GM19240 (cell line): Measurements from ENCODE around the gene CHCHD10.

ENCODE experiments used
- DNase-seq: peaks from one replicate; pipeline ENCODE4 v3.0.0; 2011; ENCODE audit warnings: low spot score; ENCODE audit not compliant: insufficient read length

The CHCHD10 gene

DNA sequence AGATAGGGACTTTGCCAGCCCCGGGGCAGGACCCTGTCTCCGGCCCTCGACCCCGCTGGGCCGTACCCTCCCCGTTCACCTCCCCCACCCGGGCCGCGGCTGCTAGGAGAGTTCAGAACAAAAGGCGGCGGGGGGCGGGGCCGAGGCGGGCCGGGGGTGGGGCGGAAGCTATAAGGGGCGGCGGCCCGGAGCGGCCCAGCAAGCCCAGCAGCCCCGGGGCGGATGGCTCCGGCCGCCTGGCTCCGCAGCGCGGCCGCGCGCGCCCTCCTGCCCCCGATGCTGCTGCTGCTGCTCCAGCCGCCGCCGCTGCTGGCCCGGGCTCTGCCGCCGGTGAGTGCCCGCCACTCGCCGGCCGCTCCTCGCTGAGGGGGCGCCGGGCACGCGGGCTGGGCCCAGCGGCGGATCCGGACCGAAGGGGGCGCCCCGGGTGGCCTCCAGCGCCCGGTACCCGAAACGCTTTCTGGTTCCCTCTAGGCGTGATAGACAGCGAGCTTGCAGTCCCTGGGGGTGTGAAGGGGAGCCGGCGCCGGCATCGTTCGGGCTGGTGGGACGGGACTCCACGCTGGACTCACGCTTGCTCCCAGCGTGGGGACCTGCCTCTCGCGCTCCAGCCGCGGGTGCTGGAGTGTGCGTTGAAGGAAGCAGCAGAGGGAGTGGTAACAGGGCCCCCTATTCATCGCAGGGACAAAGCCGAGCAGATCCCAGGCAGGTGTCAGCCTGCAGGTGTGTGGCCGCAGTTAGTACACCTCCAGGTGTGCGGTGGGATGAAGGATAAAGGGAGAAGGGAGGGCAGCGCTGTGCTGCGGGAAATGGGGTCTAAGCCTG, 5.1 kb upstream of the CHCHD10 start, which contains the start of gene MMP11:
Gene MMP11, plus strand, starts transcription at position 201 of the 825 bp plus-strand sequence. Its CDS starts 22 bp downstream, at position 223.
- no peak for DNase-seq

DNA sequence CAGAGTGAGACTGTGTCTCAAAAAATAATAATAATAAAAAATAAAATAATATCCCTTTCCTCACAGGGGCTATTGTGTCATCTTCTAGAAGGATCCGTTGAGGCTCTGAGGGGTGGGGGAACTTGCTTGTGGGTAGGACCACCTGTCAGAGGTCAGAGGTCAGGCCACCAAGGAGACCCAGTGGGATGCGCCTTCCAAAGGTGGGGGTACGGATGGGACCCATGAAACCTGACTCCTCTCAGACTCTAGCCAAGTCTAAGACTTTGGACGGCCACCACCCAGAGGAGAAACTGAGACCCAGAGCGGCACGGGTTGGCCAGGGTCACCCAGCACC, 4.5 kb upstream of the CHCHD10 start:
- DNase-seq = no peak

DNA sequence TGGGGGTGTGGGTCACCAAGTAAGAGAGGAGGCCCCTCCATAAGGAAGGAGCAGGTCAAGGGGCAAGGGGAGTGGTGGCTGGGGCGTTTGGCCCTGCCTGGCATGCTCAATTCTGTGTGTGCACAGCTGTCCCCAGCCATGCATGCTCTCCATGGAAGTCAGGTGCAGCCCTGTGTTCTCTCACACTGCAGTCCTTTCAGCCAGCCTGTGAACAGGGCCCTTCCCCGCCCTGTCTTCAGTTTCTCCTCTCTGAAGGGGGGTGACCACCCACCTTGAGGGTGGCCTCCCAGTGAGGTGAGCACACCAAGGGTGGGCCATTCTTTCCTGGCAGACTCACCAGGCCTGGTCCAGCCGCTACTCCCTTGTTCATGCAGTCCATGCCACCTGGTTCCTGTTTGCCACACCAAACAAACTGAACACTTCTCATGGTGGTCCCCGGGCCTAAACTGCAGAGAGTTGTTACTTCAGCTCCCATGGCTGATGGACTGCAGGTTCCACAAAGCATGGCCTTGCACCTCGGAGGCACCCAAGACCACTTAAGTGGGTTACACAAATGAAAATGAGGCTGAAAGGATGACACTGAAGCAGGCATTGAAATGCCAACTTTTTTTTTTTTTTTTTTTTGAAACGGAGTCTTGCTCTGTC, 1.7 kb upstream of the CHCHD10 start:
- no peak for DNase-seq

DNA sequence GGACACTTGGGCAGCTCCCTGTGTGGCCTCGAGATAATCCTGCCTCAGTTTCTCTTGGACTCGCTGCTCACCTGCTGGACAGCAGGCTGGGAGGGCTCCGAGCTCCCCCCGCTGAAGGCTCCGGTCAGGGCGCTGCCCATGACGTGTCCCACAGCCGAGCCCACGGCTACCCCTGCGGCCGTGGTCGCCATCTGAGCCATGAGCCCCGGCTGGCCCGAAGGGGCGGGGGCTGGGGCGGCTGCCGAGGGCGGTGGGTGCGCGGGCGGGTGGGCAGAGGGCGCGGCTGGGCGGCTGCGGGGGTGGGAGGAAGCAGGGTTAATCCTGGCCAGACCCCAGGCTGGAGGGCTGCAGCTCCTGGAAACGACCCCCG, 484 bp downstream of the CHCHD10 start:
- DNase-seq = no peak

DNA sequence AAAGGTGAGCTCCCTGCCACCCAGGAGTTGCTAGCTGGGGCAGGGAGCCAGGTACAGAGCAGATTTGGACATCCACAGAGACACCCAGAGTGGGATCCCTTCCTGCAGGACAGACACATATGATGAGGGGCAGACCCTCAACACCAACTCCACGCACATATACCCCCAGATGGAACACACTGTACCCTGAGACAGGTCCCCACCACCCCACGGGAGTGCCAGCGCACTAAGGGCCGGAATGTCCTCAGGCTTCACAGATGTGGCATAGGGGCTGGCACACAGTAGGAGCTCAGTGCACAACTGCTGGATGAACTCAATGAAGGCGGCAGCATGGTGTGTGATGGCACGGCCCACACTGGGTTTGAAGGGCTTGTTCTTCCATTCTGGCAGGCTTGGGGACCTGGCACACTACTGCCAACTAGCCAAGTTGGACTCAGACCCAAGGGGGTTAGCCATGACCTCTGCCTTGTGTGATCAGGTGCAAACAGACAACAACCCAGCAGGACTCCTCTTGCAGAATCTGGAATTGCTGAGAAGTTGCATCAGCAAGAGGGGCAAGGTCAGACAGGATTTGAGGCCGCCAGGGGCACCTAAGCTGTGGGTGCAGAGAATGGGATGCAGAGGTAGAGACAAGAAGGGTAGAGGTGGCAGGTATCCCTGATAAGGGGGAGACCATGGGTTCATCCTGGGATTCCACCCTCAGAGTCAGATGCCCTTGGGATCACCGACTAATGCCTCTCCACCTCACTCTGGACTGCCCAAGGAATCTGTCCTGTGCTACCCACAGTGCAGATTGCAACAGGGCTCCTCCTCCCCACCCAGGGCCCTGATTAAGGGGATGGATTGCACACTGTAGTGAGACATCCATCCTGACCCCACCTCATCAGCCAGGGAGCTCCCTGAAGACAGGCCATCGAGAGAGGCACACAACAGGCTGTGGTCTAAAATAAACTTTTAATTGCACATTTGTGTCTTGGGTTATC, 2.6 kb downstream of the CHCHD10 start:
- DNase-seq = no peak

DNA sequence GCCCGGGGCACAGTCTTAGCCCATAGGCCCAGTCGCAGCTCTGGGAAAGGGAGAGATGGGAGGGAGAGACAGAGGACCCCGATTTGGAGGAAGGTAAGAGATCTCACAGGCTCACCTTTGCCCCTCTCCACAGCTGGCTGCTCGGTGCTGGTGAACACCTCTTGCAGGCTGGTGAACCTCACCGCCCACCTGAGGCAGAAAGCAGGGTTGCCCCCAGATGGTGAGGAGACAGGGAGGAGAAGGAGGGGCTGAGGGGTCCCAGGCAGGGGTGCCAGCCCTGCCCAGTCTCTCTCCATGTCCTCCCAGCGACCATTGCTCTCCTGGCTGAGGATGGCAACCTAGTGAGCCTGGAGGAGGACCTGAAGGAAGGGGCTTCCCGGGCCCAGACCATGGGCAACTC, 3.8 kb downstream of the CHCHD10 start:
- DNase-seq = no peak

DNA sequence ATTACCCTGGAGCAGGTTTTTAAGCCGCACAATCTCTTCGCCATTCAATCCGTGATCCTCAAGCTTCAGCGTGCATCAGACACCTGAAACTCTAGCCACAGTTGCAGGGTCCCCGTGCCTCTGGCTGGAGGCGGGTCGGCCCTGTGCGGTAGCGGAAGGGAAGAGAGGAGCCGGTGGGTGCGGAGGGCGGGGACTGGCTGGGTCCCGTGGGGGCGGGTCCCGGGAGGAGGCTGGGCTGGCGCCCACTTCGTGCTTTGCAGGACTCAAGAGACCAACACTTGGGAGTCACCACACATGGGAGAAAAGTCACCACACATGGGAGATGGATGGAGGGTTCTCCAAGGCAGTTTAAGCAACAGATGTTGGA, 4.2 kb downstream of the CHCHD10 start:
- no peak for DNase-seq

DNA sequence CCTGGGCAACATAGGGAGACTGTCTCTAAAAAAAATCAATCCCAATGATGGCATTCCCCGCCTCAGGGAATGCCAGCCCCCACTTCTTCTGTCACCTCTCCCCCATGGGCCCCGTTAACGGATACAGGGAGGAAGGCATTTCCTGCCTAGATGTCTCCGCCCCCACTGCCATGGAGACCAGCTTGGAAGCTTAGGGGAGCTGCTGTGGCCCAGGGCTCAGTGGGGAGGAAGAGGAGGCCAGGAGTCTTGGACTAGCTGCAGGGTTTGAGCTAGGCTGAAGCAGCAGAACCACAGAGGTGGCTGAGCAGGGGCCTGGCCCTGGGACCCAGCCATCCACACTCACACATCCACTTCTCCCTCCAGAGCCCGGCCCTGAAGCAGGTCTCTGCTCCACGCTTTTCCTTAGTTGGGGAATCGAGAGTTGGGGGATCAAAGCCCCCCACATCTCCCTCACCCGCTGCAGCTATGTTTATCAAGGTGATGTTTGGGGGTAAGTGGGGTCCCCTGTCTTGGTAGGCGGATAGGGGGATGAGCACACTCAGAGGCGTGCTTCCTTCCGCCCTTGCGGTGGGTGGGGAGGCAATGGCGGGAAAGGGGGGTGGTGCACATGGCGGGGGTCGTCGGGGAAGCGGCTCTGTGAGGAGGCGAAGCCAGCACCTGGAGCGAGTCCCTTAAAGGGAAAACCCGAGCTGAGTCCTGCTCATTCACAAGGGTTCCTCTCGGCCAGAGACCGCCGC, 4.8 kb downstream of the CHCHD10 start, which contains the start of gene C22orf15:
Gene C22orf15, plus strand, starts transcription at position 149 of the 737 bp plus-strand sequence. Its CDS starts 317 bp downstream, at position 466.
- no peak for DNase-seq

DNA sequence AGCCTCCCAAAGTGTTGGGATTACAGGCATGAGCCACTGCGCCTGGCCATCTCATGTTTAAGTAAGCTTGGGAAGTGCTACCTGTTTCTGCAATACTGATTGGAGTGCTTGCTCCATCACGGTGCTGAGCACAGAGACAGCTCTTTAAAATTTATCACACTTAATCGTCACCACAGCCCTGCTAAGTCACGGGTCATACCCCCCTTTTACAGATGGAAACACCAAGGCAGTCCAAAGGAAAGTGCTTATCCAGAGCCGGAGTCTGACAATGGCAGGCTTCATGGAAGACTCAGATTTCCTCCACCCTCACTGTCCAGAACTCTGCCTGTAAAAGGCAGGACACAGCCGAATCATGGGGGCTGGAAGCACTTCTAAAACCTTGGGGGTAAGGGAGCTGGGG, 7.7 kb downstream of the CHCHD10 start:
- DNase-seq = no peak

DNA sequence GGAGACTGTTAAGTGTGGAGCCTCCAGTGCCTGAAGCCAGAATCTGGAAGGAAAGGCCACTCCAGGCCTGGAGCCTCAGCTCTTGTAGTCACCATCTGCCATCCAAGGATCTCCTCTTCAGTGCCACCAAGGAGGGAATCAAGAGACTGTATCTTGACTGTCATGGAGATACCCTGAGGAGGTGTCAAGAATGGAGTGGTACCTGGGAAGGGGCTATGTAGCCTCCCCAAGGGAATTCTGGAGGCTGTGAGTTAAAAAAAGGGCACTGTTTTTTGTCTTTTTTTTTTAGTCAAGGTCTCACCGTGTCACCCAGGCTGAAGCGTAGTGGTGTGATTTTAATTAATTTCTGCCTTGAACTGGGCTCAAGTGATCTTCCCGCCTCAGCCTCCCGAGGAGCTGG, 8.2 kb downstream of the CHCHD10 start:
- DNase-seq = no peak

DNA sequence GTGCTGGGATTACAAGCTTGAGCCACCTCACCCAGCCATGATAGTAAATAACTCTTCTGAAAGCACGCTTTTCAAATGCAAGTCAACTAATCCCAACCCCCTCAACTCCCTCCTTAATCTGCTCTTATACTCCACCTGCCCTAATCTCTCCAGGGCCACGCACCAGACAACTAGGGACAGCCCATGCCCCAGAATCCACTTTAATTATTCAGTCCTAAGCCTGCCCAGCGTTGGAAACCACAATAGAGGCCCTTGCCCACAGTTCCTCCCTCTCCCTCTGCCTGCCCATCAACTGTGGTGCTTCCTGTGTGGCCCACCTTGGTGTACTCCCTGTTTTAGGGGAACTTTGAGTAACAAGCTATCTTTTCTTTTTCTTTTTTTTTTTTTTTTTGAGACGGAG, 10.9 kb downstream of the CHCHD10 start:
- DNase-seq = no peak

DNA sequence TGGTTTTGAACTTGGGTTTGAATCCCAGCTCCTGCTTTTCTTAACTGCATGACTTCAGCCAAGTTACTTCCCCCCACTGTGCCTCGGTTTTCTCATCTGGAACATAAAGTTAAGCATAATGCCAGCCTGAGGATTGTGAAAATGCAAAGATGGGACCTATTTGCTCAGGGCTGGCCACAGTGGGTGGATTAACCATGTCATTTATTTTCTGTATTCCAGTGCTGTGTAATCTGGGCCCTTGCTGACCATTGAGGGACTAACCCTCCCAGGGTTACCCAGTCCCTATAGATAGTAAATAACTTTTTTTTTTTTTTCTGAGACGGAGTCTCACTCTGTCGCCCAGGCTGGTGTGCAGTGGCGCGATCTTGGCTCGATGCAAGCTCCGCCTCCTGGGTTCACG, 12.1 kb downstream of the CHCHD10 start:
- DNase-seq = no peak

DNA sequence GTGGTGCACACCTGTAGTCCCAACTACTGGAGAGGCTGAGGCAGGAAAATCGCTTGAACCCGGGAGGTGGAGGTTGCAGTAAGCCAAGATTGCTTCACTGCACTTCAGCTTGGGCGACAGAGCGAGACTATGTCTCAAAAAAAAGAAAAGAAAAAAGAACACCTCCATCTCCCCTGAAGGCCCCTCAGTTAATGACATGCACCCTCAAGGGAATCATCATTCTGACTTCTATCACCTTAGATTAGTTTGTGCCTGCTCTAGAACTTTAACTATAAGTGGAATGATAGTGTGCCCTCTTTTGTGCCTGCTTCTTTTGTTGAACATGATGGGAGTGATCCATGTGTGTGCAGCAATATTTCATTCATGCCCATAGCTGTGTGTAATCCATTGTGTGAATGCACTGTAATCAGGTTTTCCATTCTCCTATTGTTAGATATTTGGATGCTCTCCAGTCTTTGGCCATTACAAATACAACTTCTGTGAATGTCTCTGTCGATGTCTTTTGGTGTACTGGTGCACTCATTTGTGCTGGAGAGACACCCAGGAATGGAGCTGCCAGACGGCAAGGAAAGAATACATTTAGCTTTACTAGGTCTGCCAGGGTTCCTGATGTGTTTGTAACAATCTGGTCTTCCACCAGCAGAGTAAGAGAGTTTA, 12.7 kb downstream of the CHCHD10 start:
- no peak for DNase-seq

DNA sequence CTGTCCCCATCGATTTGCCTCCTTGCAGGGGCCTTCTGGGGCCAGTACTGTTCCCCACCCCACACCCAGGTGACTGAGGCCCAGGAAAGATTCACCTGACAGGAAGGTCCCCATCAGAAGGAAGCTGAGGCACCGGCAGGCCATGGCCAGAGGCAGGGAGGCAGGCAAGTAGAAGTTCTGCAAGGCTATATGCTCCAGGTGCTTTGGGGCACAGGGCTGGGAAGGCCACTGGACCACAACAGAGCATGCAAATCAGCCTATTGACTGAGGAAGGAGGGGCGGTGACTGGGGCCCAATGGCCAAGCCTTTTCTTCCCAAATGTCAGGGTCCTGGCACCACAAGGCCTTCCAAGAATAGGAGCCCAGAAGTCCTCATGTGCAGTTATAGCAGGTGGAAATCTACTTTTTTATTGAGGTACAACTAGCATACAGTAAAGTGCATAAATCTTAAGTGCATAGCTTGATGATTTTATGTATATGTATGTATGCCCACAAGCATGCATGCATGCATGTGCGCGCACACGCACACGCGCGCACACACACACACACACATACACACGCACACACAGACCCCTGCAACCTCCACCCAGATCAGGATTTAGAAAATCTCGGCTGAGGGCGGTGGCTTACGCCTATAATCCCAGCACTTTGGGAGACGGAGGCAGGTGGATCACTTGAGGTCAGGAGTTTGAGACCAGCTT, 13.4 kb downstream of the CHCHD10 start, which contains the start of gene VPREB3:
Gene VPREB3, minus strand, starts transcription at position 206 of the 700 bp plus-strand sequence. Its CDS starts 62 bp downstream, at position 144.
- no peak for DNase-seq

DNA sequence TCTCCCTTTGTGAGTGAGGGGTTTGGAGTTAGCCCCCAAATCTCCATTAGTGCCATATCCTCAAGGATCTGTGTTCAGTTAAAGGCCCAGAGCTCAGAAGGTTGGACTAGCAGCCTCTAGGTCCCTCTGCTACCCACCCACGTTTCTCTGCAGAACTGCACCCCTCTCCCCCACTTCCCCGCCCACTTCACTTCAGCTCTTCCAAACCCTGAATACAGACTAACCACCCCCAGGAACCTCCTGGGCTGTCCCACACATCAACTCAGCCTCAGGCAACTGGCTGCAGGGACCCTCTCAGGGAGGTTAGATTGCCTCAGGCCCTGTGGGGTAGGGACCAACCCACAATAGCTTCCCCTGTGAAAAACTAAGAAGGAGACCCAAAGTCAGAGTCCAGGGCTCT, 14.4 kb downstream of the CHCHD10 start:
- DNase-seq = no peak

DNA sequence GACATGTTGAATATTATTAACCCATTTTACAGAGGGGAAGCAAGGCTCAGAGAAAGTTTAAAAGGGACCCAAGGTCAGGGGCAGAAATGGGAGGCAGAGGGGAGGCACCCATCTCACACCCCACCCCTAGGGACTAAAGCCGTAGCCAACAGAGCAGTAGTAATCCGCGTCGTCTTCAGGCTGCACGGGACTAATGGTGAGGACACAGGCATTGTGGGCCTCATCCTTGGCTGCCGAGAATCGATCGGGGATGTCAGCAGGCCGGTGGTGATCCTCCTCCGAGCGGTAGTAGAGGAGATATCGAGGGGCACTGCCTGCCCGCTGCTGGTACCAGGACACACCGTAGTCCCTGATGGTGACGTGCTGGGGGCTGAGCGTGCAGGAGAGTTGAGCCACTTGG, 15.0 kb downstream of the CHCHD10 start:
- DNase-seq = no peak

DNA sequence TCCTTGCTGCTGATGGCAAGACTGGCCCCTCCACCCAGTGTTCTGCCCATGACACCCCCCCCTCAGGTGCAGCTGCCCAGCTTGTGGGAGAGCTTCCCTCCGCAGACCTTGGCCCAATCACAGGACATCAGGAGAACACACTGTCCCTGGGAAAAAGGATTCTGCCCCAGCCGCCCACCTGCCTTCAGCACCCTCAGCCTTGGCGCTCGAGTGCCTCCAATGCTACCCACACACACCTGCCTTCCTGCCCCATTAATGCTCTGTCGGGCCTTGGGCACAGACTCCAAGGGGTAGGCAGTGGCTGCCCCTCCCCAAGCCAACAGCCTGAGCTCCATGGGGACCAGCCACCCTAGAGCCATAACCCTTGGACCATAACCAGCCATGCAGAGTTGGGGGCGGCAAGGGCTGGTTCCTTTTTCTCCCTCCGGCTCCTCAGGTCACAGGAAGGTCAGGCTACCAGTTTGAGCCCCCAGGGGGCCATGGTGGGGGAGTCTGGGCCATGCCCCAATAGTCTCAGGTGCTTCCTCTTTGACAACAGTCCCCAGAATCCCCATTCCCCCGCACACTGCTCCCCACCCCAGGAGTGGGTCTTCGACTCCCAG, 15.6 kb downstream of the CHCHD10 start:
- no peak for DNase-seq

DNA sequence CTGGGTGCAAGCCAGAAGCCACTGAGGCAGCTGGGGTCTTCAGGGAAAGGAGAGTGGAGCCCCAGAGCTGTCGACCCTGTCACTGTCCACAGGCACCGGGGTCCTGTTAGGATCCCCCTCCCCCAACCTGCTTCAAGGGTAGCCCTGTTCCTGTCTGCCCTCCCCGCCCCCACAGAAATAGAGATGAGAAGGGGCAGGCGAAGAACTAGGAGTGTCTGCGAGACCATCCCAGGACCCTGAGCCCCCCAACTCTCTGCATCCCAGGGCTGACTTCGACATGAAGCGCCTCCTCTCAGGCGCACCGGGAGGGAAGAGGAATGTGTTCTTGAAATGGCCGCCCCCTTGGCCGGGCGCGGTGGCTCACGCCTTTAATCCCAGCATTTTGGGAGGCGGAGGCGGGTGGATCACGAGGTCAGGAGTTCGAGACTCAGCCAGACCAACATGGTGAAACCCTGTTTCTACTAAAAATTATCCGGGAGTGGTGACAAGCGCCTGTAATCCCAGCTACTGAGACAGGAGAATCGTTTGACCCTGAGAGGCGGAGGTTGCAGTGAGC, 16.3 kb downstream of the CHCHD10 start:
- no peak for DNase-seq
